ENCODE measurements around the gene CLMP.

GRCh38 chr11:123020968-123021367, 174.1 kb downstream of the CLMP start:
- TF ChIP-seq GATA2 (IDR thresholded peaks at IDR 0.05; ENCODE audit: low read depth, low read length): no peak
- TF ChIP-seq GATA3 (IDR thresholded peaks at IDR 0.05; ENCODE audit: low read depth, low read length): no peak

All from SH-SY5Y (cell line).